ENCODE results near the gene ITPK1. TPM values are rescaled to one million over a fixed set of nuclear protein-coding genes. Genes with fewer than 3 reads are reported as not detected.

Gene ITPK1
- total RNA-seq, 3 donors from 2014 or later (not counting 1 experiment from before 2014, with no cell fraction given) = 73.2 to 74.8 (median 74.4) TPM

DNA sequence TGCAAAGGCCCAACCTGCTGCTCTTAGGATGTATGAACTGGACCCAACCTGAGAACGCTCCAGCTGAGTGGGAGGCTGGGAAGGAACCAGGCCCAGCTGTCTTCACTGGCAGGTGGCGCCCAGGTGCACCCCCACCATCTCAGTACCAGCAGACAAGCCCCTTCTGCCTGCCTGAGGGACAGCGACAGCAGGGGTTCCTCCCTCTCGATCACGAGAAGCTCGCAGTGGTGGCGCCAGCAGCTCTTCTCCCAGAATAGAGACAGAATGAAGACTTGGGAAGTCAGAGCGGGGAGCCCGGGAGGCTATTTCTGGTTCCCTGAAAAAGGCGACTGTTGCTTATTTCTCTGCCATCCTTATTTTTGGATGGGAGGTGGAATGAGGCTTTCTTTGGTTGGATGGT is 146.3 kb downstream of the ITPK1 start:
- intact Hi-C loops (cut with micrococcal nuclease) = no loop called here
- no peak for DNase-seq
- ATAC-seq = no peak
- H3K9me3 ChIP-seq (ENCODE audit: control insufficient read depth, insufficient read depth, low read length) = no peaks in the 10 kb centered on the region
- H3K27me3 Mint-ChIP-seq (ENCODE audit: low read depth in 2 of 2) = no peaks in the 10 kb centered on the region
- H3K4me3 ChIP-seq (ENCODE audit: low read length) = no peak overlapping the region
- 95% methylated on average over 10 of the region's 10 CpGs for WGBS (ENCODE audit: insufficient coverage)
- no peaks in the 10 kb centered on the region for H3K4me1 ChIP-seq (ENCODE audit: control insufficient read depth, insufficient read depth, low read length)
- H3K27ac Mint-ChIP-seq = no peak overlapping the region
- H3K27ac ChIP-seq (ENCODE audit: low read length) = no peak overlapping the region
- H3K36me3 ChIP-seq (ENCODE audit: control insufficient read depth, insufficient read depth, low read length) = no peaks in the 10 kb centered on the region
- H3K4me3 Mint-ChIP-seq = no peak overlapping the region
- no peaks in the 10 kb centered on the region for H3K36me3 Mint-ChIP-seq
- H3K4me1 Mint-ChIP-seq = peaks cover 32 to 45% of the 10 kb centered on the region in 2 donors
- H3K27me3 ChIP-seq (ENCODE audit: control insufficient read depth, insufficient read depth, low read length) = no peaks in the 10 kb centered on the region
- TF ChIP-seq, protein P1, sequence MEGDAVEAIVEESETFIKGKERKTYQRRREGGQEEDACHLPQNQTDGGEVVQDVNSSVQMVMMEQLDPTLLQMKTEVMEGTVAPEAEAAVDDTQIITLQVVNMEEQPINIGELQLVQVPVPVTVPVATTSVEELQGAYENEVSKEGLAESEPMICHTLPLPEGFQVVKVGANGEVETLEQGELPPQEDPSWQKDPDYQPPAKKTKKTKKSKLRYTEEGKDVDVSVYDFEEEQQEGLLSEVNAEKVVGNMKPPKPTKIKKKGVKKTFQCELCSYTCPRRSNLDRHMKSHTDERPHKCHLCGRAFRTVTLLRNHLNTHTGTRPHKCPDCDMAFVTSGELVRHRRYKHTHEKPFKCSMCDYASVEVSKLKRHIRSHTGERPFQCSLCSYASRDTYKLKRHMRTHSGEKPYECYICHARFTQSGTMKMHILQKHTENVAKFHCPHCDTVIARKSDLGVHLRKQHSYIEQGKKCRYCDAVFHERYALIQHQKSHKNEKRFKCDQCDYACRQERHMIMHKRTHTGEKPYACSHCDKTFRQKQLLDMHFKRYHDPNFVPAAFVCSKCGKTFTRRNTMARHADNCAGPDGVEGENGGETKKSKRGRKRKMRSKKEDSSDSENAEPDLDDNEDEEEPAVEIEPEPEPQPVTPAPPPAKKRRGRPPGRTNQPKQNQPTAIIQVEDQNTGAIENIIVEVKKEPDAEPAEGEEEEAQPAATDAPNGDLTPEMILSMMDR (IDR thresholded peaks at IDR 0.05) = no peak
- no peaks in the 10 kb centered on the region for H3K9me3 Mint-ChIP-seq

DNA sequence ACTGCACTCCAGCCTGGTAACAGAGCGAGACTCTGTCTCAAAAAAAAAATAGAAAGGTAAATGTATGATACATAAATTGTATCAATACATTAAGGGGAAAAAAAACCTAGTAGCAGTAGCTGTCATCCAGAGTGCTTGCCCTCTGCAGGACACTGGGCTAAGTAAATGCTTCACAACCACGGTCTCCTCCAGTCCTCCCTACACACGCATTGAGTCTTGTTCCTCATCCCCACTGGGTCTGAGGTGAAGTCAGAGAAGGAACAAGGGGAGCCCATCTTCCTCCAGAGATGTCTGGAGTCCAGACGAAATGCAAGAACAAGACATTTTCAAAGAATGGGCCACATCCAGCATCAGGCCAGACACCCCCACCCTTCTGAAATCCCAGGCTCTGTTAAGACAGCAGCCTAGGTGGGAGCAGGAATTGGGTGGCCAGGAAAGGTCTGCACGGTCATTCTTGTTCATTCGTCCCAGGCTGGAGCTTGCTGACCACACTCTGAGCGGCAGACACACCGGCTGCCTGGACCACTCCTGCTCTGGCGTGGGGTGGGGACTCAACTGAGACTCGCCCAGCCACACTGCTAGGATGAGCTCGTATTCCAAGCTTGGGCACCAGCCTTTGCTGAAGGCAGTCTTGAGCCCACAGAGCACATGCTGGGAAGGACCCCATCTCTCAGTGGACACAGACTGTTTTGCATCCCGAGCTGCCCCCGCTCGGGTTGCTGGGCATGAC is 147.3 kb downstream of the ITPK1 start:
- no peaks in the 10 kb centered on the region for H3K4me1 ChIP-seq (ENCODE audit: control insufficient read depth, insufficient read depth, low read length)
- DNase-seq (no peak), ATAC-seq (no peak)
- Mint-ChIP-seq H3K36me3 (no peaks in the 10 kb centered on the region), H3K4me1 (peaks cover 32 to 52% of the 10 kb centered on the region in 2 donors), H3K4me3 (no peak overlapping the region), H3K9me3 (no peaks in the 10 kb centered on the region), H3K27ac (no peak overlapping the region), H3K27me3 (ENCODE audit: low read depth in 2 of 2) (no peaks in the 10 kb centered on the region)
- intact Hi-C loops (cut with micrococcal nuclease) = no loop called here
- H3K9me3 ChIP-seq (ENCODE audit: control insufficient read depth, insufficient read depth, low read length) = no peaks in the 10 kb centered on the region
- WGBS (ENCODE audit: insufficient coverage) = 96% methylated on average over 13 of the region's 14 CpGs
- H3K4me3 ChIP-seq (ENCODE audit: low read length) = no peak overlapping the region
- H3K27ac ChIP-seq (ENCODE audit: low read length) = no peak overlapping the region
- H3K27me3 ChIP-seq (ENCODE audit: control insufficient read depth, insufficient read depth, low read length) = no peaks in the 10 kb centered on the region
- no peaks in the 10 kb centered on the region for H3K36me3 ChIP-seq (ENCODE audit: control insufficient read depth, insufficient read depth, low read length)
- TF ChIP-seq, protein P1 (IDR thresholded peaks at IDR 0.05) = no peak

DNA sequence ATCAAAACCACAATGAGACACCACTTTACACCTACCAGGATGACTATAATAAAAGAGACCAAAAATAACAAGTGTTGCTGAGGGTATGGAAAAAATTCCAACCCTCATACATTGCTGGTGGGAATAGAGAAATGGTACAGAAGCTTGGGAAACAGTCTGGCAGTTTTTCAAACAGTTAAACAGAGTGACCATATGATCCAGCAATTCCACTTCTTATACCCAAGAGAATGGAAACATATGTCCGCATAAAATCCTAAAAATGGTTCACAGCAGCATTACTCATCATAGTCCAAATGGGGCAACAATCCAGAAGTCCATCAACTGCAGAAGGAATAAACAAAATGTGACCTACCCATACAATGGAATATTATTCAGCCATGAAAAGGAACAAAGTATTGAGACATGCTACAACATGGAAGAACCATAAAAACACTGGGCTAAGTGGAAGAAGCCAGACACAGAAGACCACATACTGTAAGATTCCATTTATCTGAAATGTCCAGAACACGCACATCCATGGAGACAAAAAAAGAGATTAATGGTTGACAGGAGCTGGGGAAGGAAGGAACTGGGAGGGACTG is 148.3 kb downstream of the ITPK1 start:
- no peaks in the 10 kb centered on the region for H3K9me3 Mint-ChIP-seq
- no peak overlapping the region for H3K4me3 ChIP-seq (ENCODE audit: low read length)
- intact Hi-C loops (cut with micrococcal nuclease) = no loop called here
- no peaks in the 10 kb centered on the region for H3K36me3 Mint-ChIP-seq
- no peaks in the 10 kb centered on the region for H3K27me3 ChIP-seq (ENCODE audit: control insufficient read depth, insufficient read depth, low read length)
- H3K4me1 Mint-ChIP-seq = peaks cover 32 to 49% of the 10 kb centered on the region in 2 donors
- no peaks in the 10 kb centered on the region for H3K27me3 Mint-ChIP-seq (ENCODE audit: low read depth in 2 of 2)
- H3K4me1 ChIP-seq (ENCODE audit: control insufficient read depth, insufficient read depth, low read length) = no peaks in the 10 kb centered on the region
- no peak overlapping the region for H3K27ac ChIP-seq (ENCODE audit: low read length)
- no peaks in the 10 kb centered on the region for H3K9me3 ChIP-seq (ENCODE audit: control insufficient read depth, insufficient read depth, low read length)
- no peak overlapping the region for H3K4me3 Mint-ChIP-seq
- TF ChIP-seq, protein P1 (IDR thresholded peaks at IDR 0.05) = no peak
- 100% methylated on average over 2 of the region's 2 CpGs for WGBS (ENCODE audit: insufficient coverage)
- no peak overlapping the region for H3K27ac Mint-ChIP-seq
- no peak for DNase-seq
- H3K36me3 ChIP-seq (ENCODE audit: control insufficient read depth, insufficient read depth, low read length) = no peaks in the 10 kb centered on the region
- no peak for ATAC-seq
